AG04449 (cell line): ENCODE data around the gene DIS3L.

Experiments used
- CTCF ChIA-PET: fragments of 350-600 bp; formaldehyde crosslinking; extraction: SDS; loops from one replicate; lab custom pipeline; 2021; ENCODE audit warnings: antibody characterized with exemption; lab: Yijun Ruan, JAX
- POLR2A ChIA-PET: fragments of 400-600, 350-600 bp; formaldehyde crosslinking; extraction: SDS; loops from one replicate; lab custom pipeline; 2020; ENCODE audit warnings: antibody characterized with exemption, inconsistent platforms; lab: Yijun Ruan, JAX
- DNase-seq: peaks from one replicate; pipeline ENCODE4 v3.0.0-alpha.2; 2010; ENCODE audit warnings: low read depth, low spot score
- H3K4me3 ChIP-seq: 2 replicates; pipeline ENCODE4 v1.5.1; 2011; ENCODE audit warnings: low read depth, mild to moderate bottlenecking, control low read depth, low read length
- CTCF ChIP-seq: IDR thresholded peaks from one replicate; pipeline ENCODE4 v1.5.1; 2011; ENCODE audit warnings: mild to moderate bottlenecking, moderate library complexity, low read length, control low read depth, inconsistent platforms; ENCODE audit not compliant: insufficient read depth; ENCODE audit errors: missing control alignments

DIS3L gene

DNA sequence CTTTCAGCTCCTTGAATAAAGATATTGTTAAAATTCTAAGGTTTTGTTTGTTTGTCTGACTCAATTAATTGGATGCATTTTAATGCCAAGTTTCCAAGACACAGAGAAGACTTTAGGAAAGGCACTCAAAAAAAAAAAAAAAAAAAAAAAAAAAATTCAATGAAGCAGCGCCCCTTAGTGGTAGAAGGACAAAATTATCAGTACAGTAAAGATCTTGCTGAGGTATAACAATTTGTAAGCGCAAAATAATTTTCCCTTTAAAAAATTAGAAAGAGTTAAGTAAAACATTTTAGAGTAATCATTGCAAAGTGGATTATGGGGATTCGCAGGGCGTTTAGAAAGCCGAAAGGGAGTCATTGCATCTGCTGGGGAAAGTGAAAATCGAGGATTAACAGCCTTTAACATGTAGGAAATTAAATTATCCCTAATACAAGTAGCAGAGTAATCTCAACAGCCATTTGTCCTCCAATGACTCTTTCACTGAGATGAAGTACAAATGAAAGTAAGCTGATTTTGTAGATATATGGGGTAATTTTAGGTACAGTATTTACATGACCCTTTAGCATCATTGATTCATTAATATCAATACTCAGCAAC is 5.8 kb upstream of the DIS3L start:
- peak; percentile 22 for TF ChIP-seq CTCF
- ChIA-PET CTCF (interaction anchor here (0.6 to 4.4 kb wide), 23 partner anchors 10 to 649 kb away, joined by 3 to 28 read pairs (median 4); partner anchors contain the start of gene RAB11A), POLR2A (interaction anchor here (0.6 kb wide), 1 partner anchor 904 kb away, joined by 3 read pairs; no protein-coding TSS in a partner anchor)
- DNase-seq = no peak
- no peak overlapping the region for H3K4me3 ChIP-seq

DNA sequence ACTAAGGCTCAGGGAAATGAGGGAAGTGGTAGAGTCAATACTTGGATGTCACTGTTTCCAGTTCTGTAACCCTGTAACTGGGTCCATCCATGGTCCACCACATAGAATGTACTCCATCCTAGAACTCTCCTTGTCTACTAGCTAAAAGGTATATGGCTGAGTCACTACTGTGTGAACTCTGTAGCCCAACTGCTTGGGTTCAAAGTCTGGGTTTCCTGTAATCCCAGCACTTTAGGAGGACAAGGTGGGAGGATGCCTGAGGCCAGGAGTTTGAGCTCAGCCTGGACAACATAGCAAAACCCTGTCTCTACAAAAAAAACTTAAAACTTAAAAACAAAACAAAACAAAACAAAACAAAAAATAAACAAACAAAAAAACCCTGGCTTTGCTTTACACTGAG is 5.3 kb upstream of the DIS3L start:
- H3K4me3 ChIP-seq = no peak overlapping the region
- no peak for TF ChIP-seq CTCF
- CTCF ChIA-PET = interaction anchor here (0.8 to 4.4 kb wide), 24 partner anchors 9 to 651 kb away, joined by 3 to 28 read pairs (median 4); partner anchors contain the start of gene RAB11A
- POLR2A ChIA-PET = no interaction called here
- no peak for DNase-seq

DNA sequence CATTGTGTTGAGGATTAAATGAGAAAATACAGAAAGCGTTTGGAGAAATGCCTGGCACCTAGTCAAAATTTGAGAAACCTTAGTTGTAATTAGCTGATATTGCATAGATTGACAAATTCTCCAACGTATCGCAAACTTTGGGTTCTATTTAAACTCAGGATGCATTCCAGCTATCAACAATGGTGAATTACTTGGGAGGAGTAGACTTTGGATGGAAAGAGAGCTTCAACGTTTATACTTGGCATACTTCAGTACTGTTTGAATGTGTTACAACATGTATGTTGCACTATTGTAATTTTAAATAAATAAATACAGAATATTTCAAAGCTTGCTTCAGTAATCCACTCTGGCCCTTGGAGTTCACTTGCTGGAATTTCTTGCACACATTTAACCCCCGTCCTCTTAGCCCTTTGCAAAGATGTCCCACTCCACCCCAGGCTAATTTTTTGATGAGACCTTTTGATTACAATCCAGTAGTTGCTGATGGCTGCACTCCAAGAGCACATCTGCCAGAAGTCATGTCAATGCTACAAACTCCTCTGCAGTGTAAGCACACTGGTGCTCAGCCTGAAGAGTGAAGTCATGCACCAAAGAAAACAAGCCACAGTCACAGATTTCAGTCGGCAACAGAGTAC is 4.7 kb upstream of the DIS3L start:
- H3K4me3 ChIP-seq = no peak overlapping the region
- no peak for TF ChIP-seq CTCF
- ChIA-PET CTCF (interaction anchor here (0.9 to 4.4 kb wide), 22 partner anchors 9 to 652 kb away, joined by 3 to 28 read pairs (median 4); partner anchors contain the start of gene RAB11A), POLR2A (no interaction called here)
- no peak for DNase-seq

- TF ChIP-seq CTCF = no peak
- DNase-seq = no peak
- POLR2A ChIA-PET = no interaction called here
- no peak overlapping the region for H3K4me3 ChIP-seq
- CTCF ChIA-PET = interaction anchor here (0.9 kb wide), 2 partner anchors 39 to 214 kb away, joined by 3 read pairs; no protein-coding TSS in a partner anchor
These were observed 3.4 kb upstream of the DIS3L start for GRCh38 chr15:66290007-66290406.

DNA sequence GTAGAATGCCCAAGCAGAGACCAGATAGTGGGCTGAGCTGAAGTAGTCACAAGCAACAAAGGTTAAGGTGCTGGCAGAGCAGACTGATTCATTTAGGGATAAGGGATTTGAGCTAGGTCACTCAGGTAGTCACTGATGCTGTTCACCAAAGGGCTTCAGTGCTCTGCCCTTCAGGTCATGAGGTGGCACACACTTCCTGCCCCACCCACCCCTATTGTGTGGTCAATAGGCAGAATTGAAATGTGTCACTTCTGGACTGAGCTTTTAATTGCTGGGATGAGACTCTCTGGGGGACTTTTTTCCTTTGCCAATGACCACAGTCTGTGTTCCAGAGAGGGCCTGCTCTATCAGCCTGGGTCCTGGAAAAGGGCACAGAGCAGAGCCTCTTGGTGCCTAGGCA is 2.9 kb upstream of the DIS3L start:
- DNase-seq = no peak
- ChIA-PET POLR2A (no interaction called here), CTCF (interaction anchor here (0.9 kb wide), 2 partner anchors 40 to 213 kb away, joined by 3 read pairs; no protein-coding TSS in a partner anchor)
- no peak overlapping the region for H3K4me3 ChIP-seq
- no peak for TF ChIP-seq CTCF
